SKM-1 treated with dmso at 0.1 percent for 144 hours (cell line): ENCODE results near the gene UCP2.
A peak's percentile ranks its signal among the peaks of the same experiment; 100 is the strongest.

Source experiments
- DNase-seq: peaks from one replicate; lab custom pipeline; 2025; ENCODE audit not compliant: unreplicated experiment; lab: John Stamatoyannopoulos, UW

Gene UCP2

GRCh38 chr11:73972620-73973449 is 9.8 kb downstream of the UCP2 start:
- no peak for DNase-seq

DNA sequence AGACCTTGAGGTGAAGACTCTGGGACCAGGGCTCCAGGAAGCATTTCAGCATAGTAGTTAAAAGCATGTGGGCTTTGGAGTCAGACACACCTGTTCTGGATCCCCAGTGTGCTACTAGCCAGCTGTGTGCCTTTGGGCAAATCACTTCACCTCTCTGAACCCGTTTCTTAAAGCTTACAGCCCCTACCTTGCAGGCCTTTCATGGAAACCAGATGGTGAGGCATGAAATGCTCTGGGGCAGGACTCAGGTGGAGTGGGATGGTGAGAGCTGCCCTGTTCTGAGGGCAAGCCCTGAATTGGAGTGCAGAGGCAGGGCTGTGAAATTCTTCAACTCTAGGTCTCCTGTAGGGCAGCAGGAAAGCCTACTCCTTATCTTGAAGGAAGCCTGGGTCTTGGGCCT is 10.5 kb downstream of the UCP2 start:
- no peak for DNase-seq

- DNase-seq = no peak
These were observed 11.4 kb downstream of the UCP2 start for GRCh38 chr11:73971175-73971719.

DNA sequence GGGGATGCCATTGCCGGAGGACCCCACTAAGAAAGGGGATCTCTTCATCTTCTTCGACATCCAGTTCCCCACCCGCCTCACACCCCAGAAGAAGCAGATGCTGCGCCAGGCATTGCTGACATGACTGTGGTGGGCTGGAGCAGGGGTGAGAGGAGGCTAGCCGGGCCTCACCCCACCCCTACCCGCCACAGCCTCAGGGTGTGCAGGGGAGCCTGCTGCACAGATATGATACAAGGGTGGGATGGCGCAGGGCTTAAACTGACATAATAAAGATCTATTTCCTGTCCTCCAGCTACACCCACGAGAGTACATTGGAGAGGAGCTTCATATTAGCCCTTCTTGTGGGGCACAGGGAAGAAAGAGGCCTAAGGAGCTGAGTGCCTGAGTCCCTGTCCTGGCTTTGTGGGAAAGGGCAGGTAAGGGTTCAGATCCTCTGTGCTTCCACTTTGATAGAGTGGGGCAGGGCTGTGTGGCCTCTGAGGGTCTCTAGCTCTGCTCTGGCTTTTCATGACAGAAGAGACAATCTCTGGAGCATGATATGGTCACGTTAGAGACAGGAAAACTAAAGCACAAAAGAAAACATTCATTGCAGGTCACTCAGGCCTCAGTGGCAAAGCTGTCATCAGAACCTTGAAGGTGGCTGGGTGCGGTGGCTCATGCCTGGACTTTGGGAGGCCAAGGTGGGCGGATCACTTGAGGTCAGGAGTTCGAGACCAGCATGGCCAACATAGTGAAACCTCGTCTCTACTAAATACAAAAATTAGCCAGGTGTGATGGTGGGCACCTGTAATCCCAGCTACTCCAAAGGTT is 12.4 kb downstream of the UCP2 start:
- DNase-seq = no peak

- no peak for DNase-seq
These were observed 13.6 kb downstream of the UCP2 start for GRCh38 chr11:73969091-73969490.

GRCh38 chr11:73968356-73968966 is 14.2 kb downstream of the UCP2 start:
- DNase-seq = no peak

DNA sequence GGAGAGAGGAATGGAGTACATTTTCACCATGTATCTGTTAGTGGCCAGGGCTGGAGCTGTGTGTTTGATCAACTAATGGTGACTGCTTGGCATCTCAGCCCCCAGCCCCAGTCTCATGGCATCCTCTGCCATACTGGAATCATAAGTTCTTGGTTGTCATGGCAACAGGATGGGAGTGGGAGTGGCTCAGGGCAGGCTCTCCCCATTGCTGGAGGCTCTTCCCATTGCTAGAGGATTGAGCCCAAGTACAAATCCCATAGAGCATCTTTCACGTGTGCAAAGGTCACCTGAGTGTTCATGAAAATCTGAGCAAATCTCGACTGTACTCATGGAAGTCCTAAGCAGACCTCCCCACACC is 16.9 kb downstream of the UCP2 start:
- no peak for DNase-seq

DNA sequence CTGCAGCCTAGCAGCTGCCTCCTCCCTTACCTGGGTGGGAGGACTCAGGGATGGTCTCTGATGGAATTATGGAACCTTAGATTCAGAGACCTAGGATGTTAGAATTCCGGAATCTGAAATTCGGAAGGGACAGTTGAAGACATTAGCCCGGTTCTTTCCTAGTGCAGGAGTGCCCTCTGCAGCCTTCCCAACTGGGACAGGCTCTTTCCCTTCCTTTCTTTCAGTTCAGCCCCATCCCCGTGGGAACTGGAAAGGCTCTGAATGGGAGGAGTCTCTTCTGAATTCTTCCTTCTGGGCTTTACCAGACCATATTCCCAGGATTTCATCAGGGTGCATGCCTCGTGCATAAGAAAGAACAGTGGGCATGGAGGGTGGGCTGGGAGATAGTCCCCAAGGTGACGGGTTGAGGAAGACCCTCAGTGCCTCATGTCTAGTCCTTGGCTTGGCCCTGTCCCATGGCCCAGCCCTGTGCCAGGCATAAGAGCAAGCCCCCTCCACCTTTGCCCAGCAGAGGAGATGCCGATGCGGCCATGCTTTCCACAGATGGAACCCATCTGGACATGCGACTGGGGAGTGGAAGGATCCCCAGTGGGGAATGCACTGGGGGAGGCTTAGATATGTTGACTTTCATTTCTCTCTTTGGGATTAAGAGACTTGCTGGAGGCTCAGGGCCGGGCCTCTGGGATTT is 17.4 kb downstream of the UCP2 start:
- DNase-seq = no peak

DNA sequence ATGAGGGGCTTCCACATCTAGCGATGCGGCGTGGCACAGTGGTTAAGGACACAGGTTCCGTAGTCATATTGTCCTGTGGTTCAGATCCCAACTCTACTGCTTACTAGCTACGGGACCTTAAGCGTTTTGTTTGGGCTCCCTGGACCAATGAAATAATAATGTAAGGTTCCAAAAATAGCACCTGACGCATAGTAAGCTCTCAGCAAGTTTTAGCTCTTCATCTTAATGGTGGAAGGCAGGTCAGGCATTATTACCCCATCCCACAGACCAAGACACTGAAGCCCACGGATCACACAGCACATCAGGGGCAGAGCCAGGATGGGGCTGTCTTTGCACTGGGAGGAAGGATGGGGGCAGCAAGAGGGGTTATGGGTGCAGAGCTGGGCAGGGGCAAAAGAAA is 18.8 kb downstream of the UCP2 start:
- no peak for DNase-seq

DNA sequence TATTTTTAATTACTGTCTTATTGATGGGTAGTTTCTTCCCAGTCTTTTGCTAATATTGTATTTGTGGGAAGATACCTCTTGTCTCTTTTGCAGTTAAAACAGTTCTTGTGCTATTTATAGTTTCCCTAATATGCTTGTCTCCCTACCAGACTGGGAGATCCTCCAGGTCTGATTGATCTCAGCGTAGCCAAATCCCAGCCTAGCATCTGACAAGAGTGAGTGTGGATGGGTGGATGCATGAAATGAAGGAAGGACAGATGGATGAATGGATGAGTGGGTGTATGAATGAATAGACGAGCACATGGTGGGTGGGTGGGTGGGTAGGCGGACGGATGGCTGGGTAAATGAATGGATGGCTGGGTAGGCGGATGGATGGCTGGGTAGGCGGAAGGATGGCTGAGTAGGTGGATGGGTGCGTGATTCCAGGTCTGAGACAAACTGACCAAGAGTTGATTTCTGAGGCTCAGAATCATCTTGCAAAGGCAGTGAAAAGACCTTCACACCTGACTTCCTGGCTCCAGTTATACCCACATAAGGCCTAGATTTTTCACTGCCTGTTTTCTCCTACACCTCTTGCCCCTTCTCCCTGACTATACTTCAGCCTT is 20.4 kb downstream of the UCP2 start:
- DNase-seq = no peak

GRCh38 chr11:73961321-73961720 is 21.3 kb downstream of the UCP2 start:
- no peak for DNase-seq

- no peak for DNase-seq
These were observed 24.0 kb downstream of the UCP2 start for GRCh38 chr11:73958521-73959141.

- DNase-seq = no peak
These were observed 24.8 kb downstream of the UCP2 start for GRCh38 chr11:73957654-73958361.

DNA sequence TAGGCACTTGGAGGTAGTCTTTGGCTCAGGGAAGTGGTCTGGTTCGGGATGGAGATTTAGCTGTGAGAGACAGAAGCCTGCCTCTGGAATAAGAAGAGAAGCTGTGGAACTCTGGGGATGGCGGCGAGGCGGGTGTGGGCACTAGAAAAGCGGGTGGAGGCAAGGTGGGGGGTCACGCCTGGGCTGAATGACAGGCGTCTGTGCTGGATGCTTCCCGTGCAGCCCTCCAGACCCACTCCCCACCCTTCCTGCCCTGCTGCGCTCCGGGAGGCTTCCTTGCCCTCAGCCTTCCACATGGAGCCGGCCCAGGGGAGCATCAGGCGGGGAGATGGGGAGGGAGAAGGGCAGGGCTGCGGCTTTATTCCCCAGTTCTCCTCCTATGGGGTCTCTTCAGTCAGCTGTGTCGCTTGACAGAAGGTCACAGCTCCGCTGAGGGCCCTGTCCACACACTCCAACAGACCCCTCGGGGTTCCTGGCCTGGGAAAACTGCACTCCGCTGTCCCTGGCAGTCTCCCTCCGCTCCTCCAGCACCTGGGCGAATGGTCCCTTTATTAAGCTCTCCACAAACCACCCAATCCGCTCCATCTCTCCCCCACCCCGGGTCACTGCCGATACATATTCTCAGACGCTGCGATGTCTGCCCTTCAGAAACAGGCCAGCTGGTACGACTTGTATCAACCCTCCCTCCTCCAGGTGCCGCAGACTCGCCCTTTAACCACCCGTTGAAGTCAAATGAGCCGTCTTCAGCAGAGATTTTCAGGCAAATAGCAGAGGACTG is 25.6 kb downstream of the UCP2 start:
- DNase-seq = no peak

DNA sequence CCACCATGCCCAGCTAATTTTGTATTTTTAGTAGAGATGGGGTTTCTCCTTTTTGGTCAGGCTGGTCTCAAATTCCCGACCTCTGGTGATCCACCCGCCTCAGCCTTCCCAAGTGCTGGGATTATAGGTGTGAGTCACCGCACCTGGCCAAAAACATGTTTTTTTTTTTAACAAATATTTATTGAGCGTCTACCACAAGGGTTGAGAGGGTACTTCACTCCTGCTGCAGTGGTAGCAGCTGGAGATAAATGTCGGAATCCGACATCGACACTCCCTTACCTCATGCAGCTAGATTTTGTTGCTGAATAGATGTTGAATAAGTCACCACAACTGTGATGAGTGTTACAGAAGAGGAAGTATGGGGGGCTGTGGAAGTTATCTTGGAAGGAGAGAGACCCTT is 30.8 kb downstream of the UCP2 start:
- DNase-seq = no peak

- peak; percentile 62 for DNase-seq
These were observed 31.6 kb downstream of the UCP2 start, which contains the start of gene DNAJB13 for GRCh38 chr11:73950869-73951710. Gene DNAJB13 (plus strand): TSS chr11:73951026. CDS start chr11:73951070, 44 bp downstream.

DNA sequence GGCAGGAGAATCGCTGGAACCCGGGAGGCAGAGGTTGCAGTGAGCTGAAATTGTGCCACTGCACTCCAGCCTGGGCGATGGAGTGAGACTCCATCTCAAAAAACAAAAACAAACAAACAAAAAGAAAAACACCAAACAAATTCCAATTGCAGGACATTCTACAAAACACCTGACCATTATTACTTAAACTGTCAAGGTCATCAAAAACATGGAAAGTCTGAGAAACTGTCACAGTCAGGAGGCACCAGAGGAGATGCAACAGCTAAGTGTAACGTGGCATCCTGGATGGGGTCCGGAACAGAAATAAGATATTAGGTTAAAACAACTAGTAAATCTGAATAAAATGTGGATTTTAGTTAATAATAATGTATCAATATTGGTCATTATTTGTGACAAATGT is 32.7 kb downstream of the UCP2 start:
- no peak for DNase-seq

DNA sequence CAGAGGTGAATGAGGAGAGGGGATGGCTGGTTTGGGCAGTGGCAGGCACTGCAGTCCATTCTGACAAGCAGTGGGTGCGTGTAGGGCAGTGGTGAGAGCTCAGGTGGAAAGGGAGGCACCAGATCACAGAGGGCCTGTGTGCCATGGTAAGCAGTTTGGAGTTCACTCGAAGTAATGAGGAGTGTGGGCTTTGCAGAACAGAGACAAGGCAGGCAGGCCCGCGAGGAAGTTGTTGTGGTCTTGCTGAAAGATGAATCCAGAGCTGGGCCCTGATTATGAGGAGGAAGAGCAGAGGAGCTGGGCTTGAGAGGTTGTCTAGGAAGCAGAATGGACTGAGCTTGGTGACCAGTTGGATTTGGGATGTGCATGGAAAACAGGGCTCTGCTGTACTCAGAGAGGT is 33.4 kb downstream of the UCP2 start:
- DNase-seq = no peak
